Adipose tissue (tissue), 3 donors: ENCODE data around the gene AOAH. TPM values are rescaled to one million over a fixed set of nuclear protein-coding genes. Genes with fewer than 3 reads are reported as not detected.
"Not testable (repeated sequence)": the region's sequence is repeated elsewhere in the genome, so short reads cannot be mapped to it uniquely, and the experiment has no call there.

Experiments used
- H3K27ac ChIP-seq: one replicate; pipeline ENCODE4 v1.5.1; 2013; ENCODE audit warnings: low read depth, low read length
- WGBS, 3 donors: extraction: QIAGEN DNeasy Blood & Tissue Kit; methylation state at CpG; one replicate each; pipeline ENCODE4 v1.1.7; 2013; 5-methylcytosine and 5-hydroxymethylcytosine counted together
- polyA plus RNA-seq, 3 donors: library from polyadenylated mRNA; stranded (reverse); fragments of 200-250 nt; gene quantifications; one replicate each; pipeline ENCODE4 v1.2.3, GENCODE V29; 2013
- donor health status: healthy with polysubstance abuse.
- donor health status: Bipolar disorder and iron deficiency.
- donor health status: healthy.

AOAH gene
- polyA plus RNA-seq, 3 donors: 1.3 to 12.6 (median 5.2) TPM

DNA sequence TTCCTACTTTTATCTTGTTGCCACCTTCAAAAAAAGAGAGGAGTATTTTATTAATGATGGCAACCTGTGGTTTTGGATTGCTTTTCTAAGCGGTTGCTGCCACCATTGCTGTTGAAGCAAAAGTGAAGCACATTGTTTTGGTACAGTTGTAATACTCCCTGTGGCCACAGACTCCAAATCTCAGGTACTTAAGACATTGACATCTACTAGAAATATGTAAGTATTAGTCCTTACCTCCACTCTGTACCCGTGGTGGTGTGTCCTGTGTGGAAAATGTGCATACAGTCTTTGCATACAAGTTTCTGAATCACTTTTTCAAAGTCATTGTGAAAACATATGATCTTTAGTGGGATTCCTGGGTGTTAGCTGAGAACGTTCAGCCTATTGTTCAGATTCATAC is 248.9 kb downstream of the AOAH start:
- H3K27ac ChIP-seq: no peak overlapping the region
- WGBS, 3 donors: 84 to 89% (median 88%) methylated on average over 3 of the region's 3 CpGs

DNA sequence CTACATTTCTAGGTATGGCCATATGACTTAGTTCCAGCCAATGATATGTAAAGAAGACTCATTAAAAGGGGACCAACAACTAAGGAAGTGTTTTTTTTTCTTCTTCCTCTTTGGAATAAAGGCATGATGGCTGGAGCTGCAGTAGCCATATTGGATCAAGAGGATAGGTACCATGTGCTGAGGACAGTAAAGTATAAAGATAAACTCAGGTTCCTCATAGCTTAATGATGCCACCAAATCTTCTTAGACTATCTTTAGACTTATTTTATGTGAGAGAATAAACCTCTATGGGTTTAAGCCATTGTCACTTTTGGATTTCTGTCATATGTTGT is 249.3 kb downstream of the AOAH start:
- H3K27ac ChIP-seq: no peak overlapping the region

DNA sequence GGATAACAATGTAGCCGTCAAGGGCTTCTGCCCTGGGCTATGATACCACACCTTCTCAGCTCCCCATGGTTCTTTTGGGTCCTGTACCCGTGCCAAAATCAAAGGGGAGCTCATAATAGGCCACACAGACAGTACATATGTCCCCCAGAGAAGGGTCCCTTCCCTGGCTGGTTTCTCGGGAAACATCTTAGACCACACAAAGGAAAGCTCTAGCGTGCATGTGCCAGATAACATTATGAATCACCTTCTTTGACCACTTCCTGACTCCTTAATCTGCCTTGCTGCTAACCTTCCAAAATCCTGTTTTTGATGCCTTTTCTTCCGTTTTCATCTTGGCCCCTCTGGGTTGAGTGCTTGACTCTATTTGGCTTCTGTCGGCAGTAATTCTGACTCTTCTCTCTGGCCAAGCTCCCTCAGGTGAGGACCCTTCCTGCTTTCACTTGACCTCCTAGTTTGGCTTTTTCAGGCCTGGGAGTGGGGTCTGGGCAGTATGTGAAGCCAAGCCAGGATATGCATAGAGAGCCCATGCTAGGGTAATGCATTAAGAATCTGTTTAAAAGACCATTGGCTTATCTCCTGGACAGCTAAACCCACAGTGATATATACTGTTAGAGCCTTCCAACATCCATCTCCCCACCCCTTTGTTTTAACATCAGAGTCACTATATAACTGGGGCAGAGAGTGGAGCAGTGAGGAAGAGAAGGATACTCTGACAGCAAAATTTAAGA is 249.8 kb downstream of the AOAH start:
- no peak overlapping the region for H3K27ac ChIP-seq
- 34 to 64% (median 38%) methylated on average over 6 of the region's 6 CpGs for WGBS, 3 donors

DNA sequence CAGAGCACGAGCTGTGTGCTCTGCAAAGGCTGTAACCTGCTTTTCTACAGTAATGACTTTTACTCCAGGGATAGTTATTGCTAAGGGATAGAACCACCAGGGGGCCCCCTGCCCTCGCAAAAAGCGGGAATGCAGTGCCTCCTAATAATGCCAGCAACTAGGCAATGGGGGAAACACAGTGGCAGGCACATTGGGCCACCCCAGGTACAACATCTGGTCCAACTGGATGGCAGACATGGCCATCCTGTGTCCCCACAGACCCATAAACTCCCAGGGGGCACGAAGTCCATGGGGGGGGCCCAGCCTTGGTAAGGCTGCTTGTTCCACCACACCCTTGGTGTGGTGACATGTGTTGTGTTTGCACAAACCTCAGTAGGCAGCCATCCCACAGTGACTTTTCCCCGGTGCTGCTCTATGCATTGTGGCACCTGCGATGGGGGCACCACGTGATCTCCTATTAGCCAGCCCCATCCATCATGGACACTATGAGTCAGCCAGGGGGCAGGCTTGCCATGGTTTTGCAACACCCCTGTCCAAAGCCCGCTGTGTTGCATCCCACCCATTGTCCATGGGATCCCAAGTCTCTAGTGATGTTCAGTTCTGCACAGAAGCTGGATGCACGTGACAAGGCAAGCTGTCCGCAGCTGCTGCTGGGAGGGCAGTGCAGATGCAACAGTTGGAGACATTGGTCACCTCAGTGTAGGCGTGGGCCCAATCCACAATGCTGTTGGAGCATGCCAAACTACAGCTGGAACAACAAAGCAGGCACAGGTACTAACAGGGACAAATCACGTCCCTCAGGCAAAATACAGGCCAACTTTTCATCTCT is 250.6 kb downstream of the AOAH start:
- WGBS, 3 donors: 61 to 77% (median 64%) methylated on average over 12 of the region's 12 CpGs
- no peak overlapping the region for H3K27ac ChIP-seq

DNA sequence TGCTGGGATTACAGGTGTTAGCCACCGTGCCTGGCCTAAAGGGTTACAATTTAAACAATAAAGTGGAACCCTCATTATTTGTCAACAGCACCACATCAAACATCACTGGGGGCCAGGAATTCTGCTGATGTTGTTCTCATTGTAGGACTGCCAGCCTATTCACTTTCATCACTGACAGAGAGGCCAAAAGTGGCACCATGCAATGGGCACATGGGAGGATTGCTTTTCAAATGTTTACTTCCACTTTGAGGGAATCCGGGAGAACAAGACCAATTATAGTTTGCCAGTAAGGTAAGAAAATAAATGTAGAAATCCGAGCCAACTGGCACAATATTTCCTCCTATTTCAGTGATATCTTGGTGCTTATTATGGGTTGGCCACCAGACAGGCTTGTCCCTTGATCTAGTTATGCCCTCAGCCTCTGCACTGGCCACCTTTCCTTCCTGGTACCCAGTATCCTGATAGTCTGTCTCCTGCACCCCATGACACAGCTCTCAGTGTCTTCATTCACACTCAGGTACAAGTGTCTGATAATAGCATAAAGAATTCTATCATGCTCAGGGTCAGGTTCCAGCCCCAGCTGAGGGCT is 252.1 kb downstream of the AOAH start:
- H3K27ac ChIP-seq: no peak overlapping the region
- 49 to 84% (median 81%) methylated on average over 3 of the region's 3 CpGs for WGBS, 3 donors

DNA sequence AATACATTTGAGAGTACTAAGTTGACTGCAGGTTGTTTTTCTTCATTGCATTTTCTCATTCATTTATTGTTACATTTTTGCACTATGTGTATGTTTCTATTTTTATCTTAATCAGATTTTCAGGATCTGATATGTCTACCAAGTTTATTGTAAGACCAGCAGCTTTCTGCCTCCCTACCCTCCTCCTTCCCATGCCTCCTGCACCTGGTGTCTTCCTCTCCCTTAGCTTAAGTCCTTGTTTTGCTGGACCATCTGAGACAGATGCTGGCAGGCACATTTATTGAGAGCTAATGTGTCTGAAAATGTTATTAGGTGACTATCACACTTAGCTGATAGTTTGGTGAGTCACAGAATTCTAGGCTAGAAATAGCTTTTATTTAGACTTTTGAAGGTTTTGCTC is 255.1 kb downstream of the AOAH start:
- H3K27ac ChIP-seq: no peak overlapping the region

DNA sequence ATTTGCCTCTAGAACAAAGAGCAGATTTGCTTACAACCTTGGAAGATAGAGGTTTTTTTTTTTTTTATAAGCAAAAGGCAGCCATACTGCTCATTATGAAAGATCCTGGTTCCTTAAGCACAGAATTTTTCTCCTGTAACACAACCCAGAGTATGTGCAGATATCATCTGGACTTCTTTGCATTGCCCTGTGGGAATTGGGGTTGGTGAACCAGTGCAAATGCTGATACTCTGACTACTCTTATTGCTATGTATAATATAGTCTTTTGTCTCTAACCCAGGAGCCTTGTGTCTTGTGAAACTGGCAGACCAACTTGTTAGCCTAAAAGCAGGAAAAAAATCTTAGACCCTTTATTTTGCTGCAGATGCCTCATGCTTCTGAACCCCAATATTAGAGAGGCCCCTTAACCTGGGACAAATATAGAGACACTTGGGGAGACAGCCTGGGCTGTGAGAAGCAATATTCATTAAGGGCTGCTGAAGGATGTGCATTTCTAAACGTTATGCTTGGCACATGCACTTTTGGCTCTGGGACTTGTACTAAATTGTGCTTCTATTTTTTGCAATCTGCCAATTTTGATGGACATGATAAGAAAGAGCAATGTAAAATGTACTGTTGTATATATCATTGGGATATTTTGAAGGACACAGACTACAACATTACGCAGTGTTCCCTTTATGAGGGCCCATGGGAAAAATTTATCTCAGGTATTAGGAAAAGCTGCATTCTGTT is 255.8 kb downstream of the AOAH start:
- 58 to 61% (median 59%) methylated on average over 2 of the region's 2 CpGs for WGBS, 3 donors
- no peak overlapping the region for H3K27ac ChIP-seq

DNA sequence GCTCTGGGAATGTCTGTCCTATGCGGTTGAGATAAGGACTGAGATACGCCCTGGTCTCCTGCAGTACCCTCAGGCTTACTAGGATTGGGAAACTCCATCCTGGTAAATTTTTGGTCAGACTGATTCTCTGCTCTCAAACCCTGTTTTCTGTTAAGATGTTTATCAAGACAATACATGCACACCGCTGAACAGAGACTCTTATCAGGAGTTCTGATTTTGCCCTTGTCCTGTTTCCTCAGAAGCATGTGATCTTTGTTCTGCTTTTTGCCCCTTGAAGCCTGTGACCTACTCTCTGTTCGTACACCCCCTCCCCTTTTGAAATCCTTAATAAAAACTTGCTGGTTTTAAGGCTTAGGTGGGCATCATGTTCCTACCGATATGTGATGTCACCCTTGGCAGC is 258.3 kb downstream of the AOAH start:
- H3K27ac ChIP-seq: not testable (repeated sequence)
- 72 to 87% (median 79%) methylated on average over 5 of the region's 5 CpGs for WGBS, 3 donors

DNA sequence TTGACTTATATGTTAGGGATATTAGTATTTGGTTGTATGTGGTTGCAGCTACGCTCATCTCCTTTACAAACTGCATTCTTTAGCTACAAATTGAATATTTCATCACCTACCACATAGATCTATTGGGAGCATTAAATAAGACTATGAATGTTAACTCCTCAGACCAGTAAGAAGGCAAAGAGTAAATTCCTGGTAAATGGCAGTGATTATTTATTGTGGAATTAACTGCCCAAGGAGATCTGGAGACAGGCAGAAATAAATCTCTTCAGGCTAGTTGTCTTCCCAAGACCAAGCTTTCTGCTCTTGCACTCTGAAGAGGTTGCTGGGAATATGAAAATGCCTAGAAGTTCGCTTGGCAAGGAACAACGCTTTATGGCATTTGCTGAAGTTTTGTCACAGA is 260.0 kb downstream of the AOAH start:
- H3K27ac ChIP-seq: no peak overlapping the region
- WGBS, 3 donors: 72 to 81% (median 79%) methylated on average over 3 of the region's 3 CpGs
